HEK293 (cell line): ENCODE data around the gene ZNF555.

Source experiments
- CTCF ChIA-PET: fragments of 350-600 bp; formaldehyde crosslinking; extraction: SDS; loops from one replicate; lab custom pipeline; 2021; ENCODE audit warnings: antibody characterized with exemption; lab: Yijun Ruan, JAX
- POLR2A ChIA-PET: fragments of 300-600 bp; formaldehyde crosslinking; extraction: SDS; loops from one replicate; lab custom pipeline; 2020; ENCODE audit warnings: antibody characterized with exemption, inconsistent platforms; lab: Yijun Ruan, JAX
- H3K27ac ChIP-seq: fragments of 200-500 bp; sonication (Bioruptor generic); 2 replicates; pipeline ENCODE4 v1.5.1; 2014; ENCODE audit warnings: low read depth, low read length, control low read depth, inconsistent platforms; ENCODE audit errors: extremely low read depth
- H3K36me3 ChIP-seq, 2 experiments: fragments of 200-500 bp in 1 of 2; sonication (Bioruptor generic) in 1 of 2; 1 replicate in 1 of 2; 2 replicates in 1 of 2; pipeline ENCODE4 v1.5.1; 2014 to 2017; ENCODE audit warnings: inconsistent platforms in 2 of 2, low read length in 2 of 2; ENCODE audit not compliant: control insufficient read depth in 2 of 2, insufficient read depth in 1 of 2
- H3K4me1 ChIP-seq: fragments of 200-500 bp; sonication (Bioruptor generic); 2 replicates; pipeline ENCODE4 v1.5.1; 2014; ENCODE audit warnings: mild to moderate bottlenecking, low read length, inconsistent platforms; ENCODE audit not compliant: control insufficient read depth, insufficient read depth
- H3K4me3 ChIP-seq: 2 replicates; pipeline ENCODE4 v1.5.1; 2011; ENCODE audit warnings: low read depth, mild to moderate bottlenecking, control low read depth, low read length, moderate library complexity
- H3K9me3 ChIP-seq: fragments of 200-500 bp; sonication (Bioruptor generic); 2 replicates; pipeline ENCODE4 v1.5.1; 2014; ENCODE audit warnings: low read depth, low read length, inconsistent platforms; ENCODE audit not compliant: control insufficient read depth, insufficient read depth
- CTCF ChIP-seq: fragments of 450-650 bp; formaldehyde crosslinking; IDR thresholded peaks from 2 replicates; pipeline ENCODE4 v1.5.1; 2016; ENCODE audit warnings: missing biosample characterization, missing genetic modification characterization
- EGR2 ChIP-seq: fragments of 450-650 bp; formaldehyde crosslinking; IDR thresholded peaks from 2 replicates; pipeline ENCODE4 v1.5.1; 2016; ENCODE audit warnings: low read depth, missing biosample characterization, missing genetic modification characterization
- IKZF3 ChIP-seq: fragments of 450-650 bp; IDR thresholded peaks from 2 replicates; pipeline ENCODE4 v1.5.0; 2018; ENCODE audit warnings: missing biosample characterization, mild to moderate bottlenecking, missing genetic modification characterization, moderate library complexity
- KLF1 ChIP-seq: fragments of 450-650 bp; formaldehyde crosslinking; IDR thresholded peaks from 2 replicates; pipeline ENCODE4 v1.5.1; 2016; ENCODE audit warnings: missing biosample characterization, missing genetic modification characterization
- OVOL3 ChIP-seq: fragments of 450-650 bp; formaldehyde crosslinking; IDR thresholded peaks from 2 replicates; pipeline ENCODE4 v1.5.1; 2016; ENCODE audit warnings: missing biosample characterization, missing genetic modification characterization
- PATZ1 ChIP-seq: fragments of 450-650 bp; formaldehyde crosslinking; IDR thresholded peaks from 2 replicates; pipeline ENCODE4 v1.5.1; 2016; ENCODE audit warnings: missing biosample characterization, missing genetic modification characterization
- REPIN1 ChIP-seq: fragments of 450-650 bp; formaldehyde crosslinking; IDR thresholded peaks from 2 replicates; pipeline ENCODE4 v1.5.1; 2017; ENCODE audit warnings: missing biosample characterization, missing genetic modification characterization, low read depth
- ZEB2 ChIP-seq: fragments of 450-650 bp; formaldehyde crosslinking; IDR thresholded peaks from 2 replicates; pipeline ENCODE4 v1.5.1; 2016; ENCODE audit warnings: missing biosample characterization, missing genetic modification characterization
- ZIC2 ChIP-seq: fragments of 450-650 bp; formaldehyde crosslinking; IDR thresholded peaks from 2 replicates; pipeline ENCODE4 v1.5.1; 2016; ENCODE audit warnings: missing biosample characterization, missing genetic modification characterization
- ZNF10 ChIP-seq: fragments of 450-650 bp; formaldehyde crosslinking; IDR thresholded peaks from 2 replicates; pipeline ENCODE4 v1.5.1; 2017; ENCODE audit warnings: missing biosample characterization, missing genetic modification characterization
- ZNF133 ChIP-seq: fragments of 450-650 bp; formaldehyde crosslinking; IDR thresholded peaks from 2 replicates; pipeline ENCODE4 v1.5.1; 2016; ENCODE audit warnings: missing biosample characterization, missing genetic modification characterization
- ZNF211 ChIP-seq: fragments of 450-650 bp; formaldehyde crosslinking; IDR thresholded peaks from 2 replicates; pipeline ENCODE4 v1.5.1; 2016; ENCODE audit warnings: low read depth, missing biosample characterization, missing genetic modification characterization
- ZNF23 ChIP-seq: fragments of 450-650 bp; formaldehyde crosslinking; IDR thresholded peaks from 2 replicates; pipeline ENCODE4 v1.5.1; 2016; ENCODE audit warnings: missing biosample characterization, missing genetic modification characterization, borderline replicate concordance
- ZNF266 ChIP-seq: fragments of 450-650 bp; formaldehyde crosslinking; IDR thresholded peaks from 2 replicates; pipeline ENCODE4 v1.5.1; 2016; ENCODE audit warnings: missing biosample characterization, missing genetic modification characterization, low read depth
- ZNF280C ChIP-seq: fragments of 450-650 bp; formaldehyde crosslinking; IDR thresholded peaks from 2 replicates; pipeline ENCODE4 v1.5.1; 2016; ENCODE audit warnings: missing biosample characterization, missing genetic modification characterization
- ZNF473 ChIP-seq: fragments of 450-650 bp; formaldehyde crosslinking; IDR thresholded peaks from 2 replicates; pipeline ENCODE4 v1.5.1; 2017; ENCODE audit warnings: missing biosample characterization, missing genetic modification characterization
- ZNF555 ChIP-seq: fragments of 450-650 bp; formaldehyde crosslinking; conservative IDR thresholded peaks from 2 replicates; pipeline ENCODE4 v1.5.1; 2017; ENCODE audit warnings: missing biosample characterization, mild to moderate bottlenecking, missing genetic modification characterization, inconsistent platforms
- ZNF610 ChIP-seq: fragments of 450-650 bp; formaldehyde crosslinking; IDR thresholded peaks from 2 replicates; pipeline ENCODE4 v1.5.1; 2016; ENCODE audit warnings: missing biosample characterization, missing genetic modification characterization, borderline replicate concordance
- ZNF645 ChIP-seq: fragments of 450-650 bp; formaldehyde crosslinking; IDR thresholded peaks from 2 replicates; pipeline ENCODE4; 2016; ENCODE audit warnings: missing biosample characterization, missing genetic modification characterization
- ZNF660 ChIP-seq: fragments of 450-650 bp; IDR thresholded peaks from 2 replicates; pipeline ENCODE4 v1.5.1; 2018; ENCODE audit warnings: missing biosample characterization, mild to moderate bottlenecking, missing genetic modification characterization
- ZNF670 ChIP-seq: fragments of 450-650 bp; formaldehyde crosslinking; IDR thresholded peaks from 2 replicates; pipeline ENCODE4 v1.5.1; 2016; ENCODE audit warnings: missing biosample characterization, missing genetic modification characterization, low read depth
- ZNF701 ChIP-seq: fragments of 450-650 bp; formaldehyde crosslinking; IDR thresholded peaks from 2 replicates; pipeline ENCODE4 v1.5.1; 2016; ENCODE audit warnings: missing biosample characterization, missing genetic modification characterization

ZNF555 gene

GRCh38 chr19:2802826-2803225, 38.4 kb upstream of the ZNF555 start:
- H3K27ac ChIP-seq, result no peak overlapping the region
- no peaks in the 10 kb centered on the region for H3K9me3 ChIP-seq
- no peak overlapping the region for H3K4me3 ChIP-seq
- no peaks in the 10 kb centered on the region for H3K4me1 ChIP-seq
- CTCF ChIA-PET, result no interaction called here
- TF ChIP-seq IKZF3 (no peak), ZIC2 (tag by site-specific recombination) (no peak), REPIN1 (no peak), ZNF670 (tag by site-specific recombination) (no peak), ZNF610 (tag by site-specific recombination) (no peak), ZNF10 (tag by site-specific recombination) (no peak)
- TF ChIP-seq, all 188 proteins: peak for 0
- POLR2A ChIA-PET, result no interaction called here
- peaks cover 15 to 93% of the 10 kb centered on the region in 2 experiments; a peak in 2 of 3 replicates for H3K36me3 ChIP-seq

DNA sequence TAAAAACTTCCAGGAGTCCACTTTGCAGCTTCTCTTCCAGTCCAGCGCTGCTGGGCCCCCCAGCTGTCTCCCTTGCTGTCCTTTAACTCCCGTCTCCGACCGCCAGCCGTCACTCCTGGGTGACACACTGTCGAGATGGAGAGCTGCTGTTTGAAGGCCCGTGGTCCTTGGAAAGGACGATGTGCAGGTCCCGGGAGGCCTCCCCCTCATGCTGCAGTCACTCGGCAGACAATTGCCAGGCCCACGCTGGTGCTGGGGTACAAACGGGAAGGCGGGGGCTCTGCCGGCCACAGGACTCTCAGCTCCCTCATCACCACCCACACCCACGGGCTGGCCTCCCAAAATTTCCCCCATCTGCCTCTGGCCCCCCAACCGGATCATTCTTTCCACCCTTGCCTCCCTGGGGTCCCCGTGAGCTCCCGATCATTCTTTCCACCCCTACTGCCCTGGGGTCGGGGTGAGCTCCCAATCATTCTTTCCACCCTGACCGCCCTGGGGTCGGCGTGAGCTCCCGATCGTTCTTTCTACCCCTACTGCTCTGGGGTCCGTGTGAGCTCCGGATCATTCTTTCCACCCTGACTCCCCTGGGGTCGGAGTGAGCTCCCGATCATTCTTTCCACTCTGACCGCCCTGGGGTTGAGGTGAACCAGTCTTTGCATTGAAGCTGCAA, 37.7 kb upstream of the ZNF555 start:
- H3K9me3 ChIP-seq, result no peaks in the 10 kb centered on the region
- no peaks in the 10 kb centered on the region for H3K4me1 ChIP-seq
- POLR2A ChIA-PET, result interaction anchor here (0.6 kb wide), 1 partner anchor 67 kb away, joined by 3 read pairs; no protein-coding TSS in a partner anchor
- CTCF ChIA-PET, result interaction anchor here (0.8 kb wide), 1 partner anchor 16 kb away, joined by 4 read pairs; no protein-coding TSS in a partner anchor
- H3K27ac ChIP-seq, result no peak overlapping the region
- no peak overlapping the region for H3K4me3 ChIP-seq
- peaks cover 11 to 94% of the 10 kb centered on the region in 2 experiments; a peak in 2 of 3 replicates for H3K36me3 ChIP-seq
- no peak for TF ChIP-seq ZNF555 (tag by site-specific recombination)
- no peak for TF ChIP-seq EGR2
- no peak for TF ChIP-seq ZNF660 (tag by site-specific recombination)
- no peak for TF ChIP-seq PATZ1 (tag by site-specific recombination)
- no peak for TF ChIP-seq ZNF473 (tag by site-specific recombination)
- no peak for TF ChIP-seq ZNF211
- no peak for TF ChIP-seq OVOL3 (tag by site-specific recombination)
- TF ChIP-seq ZNF701 (tag by site-specific recombination), result no peak
- TF ChIP-seq ZNF280C, result no peak
- TF ChIP-seq KLF1 (tag by site-specific recombination), result no peak
- no peak for TF ChIP-seq ZNF645 (tag by site-specific recombination)
- no peak for TF ChIP-seq ZNF23 (tag by site-specific recombination)
- TF ChIP-seq CTCF (tag by site-specific recombination), result no peak
- no peak for TF ChIP-seq ZNF266
- TF ChIP-seq ZEB2 (tag by site-specific recombination), result no peak
- no peak for TF ChIP-seq ZNF133 (tag by site-specific recombination)
- TF ChIP-seq, all 188 proteins: peak for 0
